OCI-LY7 (cell line): Measurements from ENCODE around the gene RPL27A. TPM values are rescaled to one million over a fixed set of nuclear protein-coding genes. Genes with fewer than 3 reads are reported as not detected.

Source experiments
- BruUV-seq: library from RNA; stranded (reverse); fragments of 400-500 nt; replicated peaks from 2 replicates; lab custom pipeline; 2021; lab: Mats Ljungman, UMichigan
- CTCF ChIA-PET: fragments of 300-600 bp; sonication (Branson Sonifier 250); formaldehyde crosslinking; loops from one replicate; lab custom pipeline; 2022; ENCODE audit warnings: antibody characterized with exemption; ENCODE audit not compliant: unreplicated experiment; lab: Charles Lee
- POLR2A ChIA-PET: fragments of 300-600 bp; sonication (Branson Sonifier 250); formaldehyde crosslinking; loops from one replicate; lab custom pipeline; 2022; ENCODE audit warnings: antibody characterized with exemption; lab: Charles Lee
- DNase-seq: peaks from one replicate; pipeline ENCODE4 v3.0.0-alpha.2; 2015; ENCODE audit warnings: low spot score
- H2AFZ ChIP-seq: fragments of 200-600 bp; sonication (generic), shearing (Covaris generic); 2 replicates; pipeline ENCODE4 v1.6.1; 2014; ENCODE audit warnings: mild to moderate bottlenecking, antibody characterized with exemption, low read length, moderate library complexity
- H3K27ac ChIP-seq: fragments of 200-600 bp; sonication (generic); 2 replicates; pipeline ENCODE4 v1.5.1; 2014; ENCODE audit warnings: mixed run types, low read depth, mild to moderate bottlenecking, moderate library complexity, low read length, inconsistent platforms; ENCODE audit not compliant: poor library complexity, severe bottlenecking
- H3K36me3 ChIP-seq: fragments of 200-600 bp; sonication (generic); 2 replicates; pipeline ENCODE4 v1.6.1; 2014; ENCODE audit warnings: mild to moderate bottlenecking, antibody characterized with exemption, low read length, moderate library complexity, mixed read lengths; ENCODE audit not compliant: insufficient read depth
- H3K4me1 ChIP-seq: fragments of 200-600 bp; sonication (generic); 2 replicates; pipeline ENCODE4 v1.5.1; 2014; ENCODE audit warnings: mild to moderate bottlenecking, low read length; ENCODE audit not compliant: insufficient read depth, poor library complexity, severe bottlenecking
- H3K4me2 ChIP-seq: fragments of 200-600 bp; sonication (generic); 2 replicates; pipeline ENCODE4 v1.6.1; 2014; ENCODE audit warnings: mild to moderate bottlenecking, low read length
- H3K4me3 ChIP-seq: fragments of 200-600 bp; sonication (generic); 2 replicates; pipeline ENCODE4 v1.5.1; 2014; ENCODE audit warnings: mild to moderate bottlenecking, low read depth, low read length; ENCODE audit not compliant: poor library complexity, severe bottlenecking
- H3K79me2 ChIP-seq: fragments of 200-600 bp; sonication (generic); 2 replicates; pipeline ENCODE4 v1.6.1; 2016; ENCODE audit warnings: low read depth, mild to moderate bottlenecking, low read length, moderate library complexity, mixed read lengths; ENCODE audit not compliant: insufficient read depth
- H3K9me2 ChIP-seq: fragments of 200-600 bp; sonication (generic); 2 replicates; pipeline ENCODE4 v1.6.1; 2016; ENCODE audit warnings: mild to moderate bottlenecking, low read length, mixed read lengths; ENCODE audit not compliant: insufficient read depth
- H3K9me3 ChIP-seq: fragments of 200-600 bp; sonication (generic); 2 replicates; pipeline ENCODE4 v1.6.1; 2014; ENCODE audit warnings: mild to moderate bottlenecking, mixed run types, low read length, mixed read lengths
- H4K20me1 ChIP-seq: fragments of 200-600 bp; sonication (generic); 2 replicates; pipeline ENCODE4 v1.6.1; 2014; ENCODE audit warnings: mild to moderate bottlenecking, antibody characterized with exemption, low read length, moderate library complexity, mixed read lengths; ENCODE audit not compliant: insufficient read depth
- CTCF ChIP-seq: fragments of 200-600 bp; sonication (generic); conservative IDR thresholded peaks from 2 replicates; pipeline ENCODE4 v1.5.1; 2014; ENCODE audit warnings: mild to moderate bottlenecking, antibody characterized with exemption, low read length, moderate library complexity, mixed read lengths
- EZH2phosphoT487 ChIP-seq: fragments of 200-600 bp; sonication (generic); IDR thresholded peaks from 2 replicates; pipeline ENCODE4 v1.6.1; 2018; ENCODE audit warnings: low read depth, borderline replicate concordance, mild to moderate bottlenecking, mixed run types, antibody characterized with exemption, low read length, moderate library complexity, mixed read lengths
- intact Hi-C: fragments of 100-400 bp; cut with micrococcal nuclease; formaldehyde crosslinking; loops from one replicate; pipeline ENCODE4 v1.10.0; 2022; ENCODE audit not compliant: unreplicated experiment
- total RNA-seq, 2 experiments: library from RNA; depleted of rRNA in 1 of 2; stranded (reverse); fragments of >200 nt in 1 of 2; shearing (Covaris generic) in 1 of 2; gene quantifications; 2 replicates each; pipeline ENCODE4 v1.2.3, GENCODE V29; 2014 to 2022

The RPL27A gene
- total RNA-seq, 2 experiments from 2014 or later: 1,593 to 2,753 TPM

- intact Hi-C loops: loop anchor here (2.0 to 10.0 kb wide), 4 partner anchors 124 to 1174 kb away; partner anchors contain the start of genes AKIP1, PPFIBP2 and TMEM9B
- TSS peak; percentile 97 for BruUV-seq
- ChIA-PET CTCF (no interaction called here), POLR2A (interaction anchor here (1.0 to 1.5 kb wide), 3 partner anchors 11 to 275 kb away, joined by 4 to 5 read pairs (median 4); partner anchors contain the start of gene AKIP1)
- H3K79me2 ChIP-seq: peaks cover 56% of the 10 kb centered on the region
- peaks cover 90% of the 10 kb centered on the region for H3K36me3 ChIP-seq
- TF ChIP-seq EZH2phosphoT487: no peak
- peak; percentile 42 for TF ChIP-seq CTCF
- peak; percentile 98 for DNase-seq
- H3K27ac ChIP-seq: peak overlapping the region; percentile 93
- peak overlapping the region; percentile 83 for H3K4me2 ChIP-seq
- peak overlapping the region; percentile 49; the same call in 1 of the 2 replicates for H2AFZ ChIP-seq
- H4K20me1 ChIP-seq: peaks cover 12% of the 10 kb centered on the region
- no peaks in the 10 kb centered on the region for H3K9me2 ChIP-seq
- peak overlapping the region; percentile 88 for H3K4me3 ChIP-seq
- H3K4me1 ChIP-seq: peaks cover 53% of the 10 kb centered on the region
- no peaks in the 10 kb centered on the region for H3K9me3 ChIP-seq
These were observed 6.1 kb downstream of the RPL27A start for GRCh38 chr11:8688414-8689362.

GRCh38 chr11:8689726-8690255 is 7.2 kb downstream of the RPL27A start:
- no TSS peak for BruUV-seq
- Histone ChIP-seq H3K79me2 (peaks cover 45% of the 10 kb centered on the region; the same call in 1 of the 2 replicates), H3K4me3 (peak overlapping the region; percentile 88), H3K9me3 (no peaks in the 10 kb centered on the region), H3K9me2 (no peaks in the 10 kb centered on the region), H3K4me1 (peaks cover 53% of the 10 kb centered on the region), H3K27ac (peak overlapping the region; percentile 93), H3K36me3 (peaks cover 90% of the 10 kb centered on the region), H3K4me2 (peak overlapping the region; percentile 83), H4K20me1 (peaks cover 10% of the 10 kb centered on the region; the same call in 1 of the 2 replicates), H2AFZ (no peak overlapping the region; the same call in 1 of the 2 replicates)
- CTCF ChIA-PET: no interaction called here
- intact Hi-C loops: loop anchor here (2.0 to 10.0 kb wide), 4 partner anchors 123 to 1175 kb away; partner anchors contain the start of genes AKIP1, PPFIBP2 and TMEM9B
- POLR2A ChIA-PET: interaction anchor here (0.5 to 1.5 kb wide), 7 partner anchors 8 to 270 kb away, joined by 3 to 6 read pairs (median 3); partner anchors contain the start of genes RPL27A and TRIM66
- TF ChIP-seq CTCF: no peak
- no peak for TF ChIP-seq EZH2phosphoT487
- peak; percentile 10 for DNase-seq
